A549 treated with dexamethasone at 1 μM for 4 hours (cell line): Measurements from ENCODE around the gene MAN2A1. TPM values are rescaled to one million over a fixed set of nuclear protein-coding genes. Genes with fewer than 3 reads are reported as not detected.

Experiments
- total RNA-seq: library from RNA; stranded (reverse); fragments of 200-300 nt; extraction: Qiagen RNA extraction; gene quantifications from 5 replicates; pipeline ENCODE4 v1.2.3, GENCODE V29; 2022

MAN2A1 gene
- 9.9 to 17.5 TPM (median 16.4 TPM) in 5 replicates for total RNA-seq

DNA sequence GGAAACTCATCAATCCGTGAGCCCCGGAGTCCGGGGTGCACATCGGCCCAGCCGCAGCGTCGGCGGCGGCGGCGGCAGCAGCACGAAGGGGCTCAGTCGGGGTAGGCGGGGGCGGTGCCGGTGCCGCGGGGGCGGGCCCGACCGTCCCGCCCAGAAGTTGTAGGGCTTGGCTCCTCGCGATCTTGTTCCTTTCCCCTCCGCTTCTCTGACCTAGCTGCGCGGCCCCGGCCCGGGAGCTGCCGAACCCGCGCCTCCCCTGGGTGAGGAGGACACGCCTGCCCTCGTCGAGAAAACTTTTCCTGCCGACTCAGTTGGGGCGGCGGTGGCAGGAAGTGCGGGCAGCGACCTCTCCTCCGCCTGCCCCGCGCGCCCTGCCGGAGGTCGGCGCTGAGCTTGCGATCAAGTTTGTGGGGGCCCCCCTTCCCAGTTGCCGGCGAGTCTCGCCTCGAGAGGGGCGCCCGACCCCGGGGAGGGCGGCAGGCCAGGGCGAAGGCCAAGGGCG is at the start of gene MAN2A1:
MAN2A1 (plus strand) TSS at position 188 of the 502 bp plus-strand sequence. CDS start 491 bp downstream, outside the sequence.

